ENCODE results near the gene E2F7. TPM values are rescaled to one million over a fixed set of nuclear protein-coding genes. Genes with fewer than 3 reads are reported as not detected.

Gene E2F7
- total and polyA plus RNA-seq, 2 of the 4 experiments (the other 2 are of a cell fraction): 6.0 to 8.1 TPM

- no peak overlapping the region for H3K9ac ChIP-seq (ENCODE audit: low read depth, low read length)
- peaks cover 1% of the 10 kb centered on the region; the same call in 1 of the 2 replicates for H3K36me3 ChIP-seq (ENCODE audit: control insufficient read depth, insufficient read depth, low read length)
- peaks cover 12% of the 10 kb centered on the region for H3K9me1 ChIP-seq (ENCODE audit: insufficient read depth, low read length)
- intact Hi-C loops (cut with micrococcal nuclease): loop anchor here (10.0 kb wide), 1 partner anchor 882 kb away; no protein-coding TSS in a partner anchor
- peak overlapping the region; percentile 42; the same call in 1 of the 2 replicates for H3K18ac ChIP-seq (ENCODE audit: low read depth, low read length)
- peak overlapping the region; percentile 12; the same call in 1 of the 2 replicates for H3K4ac ChIP-seq (ENCODE audit: low read depth, low read length)
- H2BK20ac ChIP-seq (ENCODE audit: low read depth, low read length): peak overlapping the region; percentile 63
- 0 out of 3 replicates have a peak overlapping the region, but pooled peaks have one; percentile 3 for H2BK15ac ChIP-seq (ENCODE audit: low read depth, low read length)
- H4K8ac ChIP-seq (ENCODE audit: low read depth in 2 of 2, low read length in 2 of 2): peak overlapping the region in 1 of 2 experiments; percentile 33; a peak in 1 of 4 replicates
- no peak overlapping the region for H2AK9ac ChIP-seq (replicated peaks; ENCODE audit: low read depth, low read length, poor library complexity)
- no CpG with 5 or more reads among the region's 1 CpG for WGBS, 2 experiments (ENCODE audit: extremely low coverage in 2 of 2, insufficient read length in 1 of 2)
- 0 out of 2 replicates have a peak overlapping the region, but pooled peaks have one; percentile 14 for H4K91ac ChIP-seq (ENCODE audit: insufficient read depth, low read depth, low read length)
- no peaks in the 10 kb centered on the region for H3K27me3 ChIP-seq (ENCODE audit: control insufficient read depth, insufficient read depth, low read length)
- no peaks in the 10 kb centered on the region for H3K9me3 ChIP-seq (ENCODE audit: control insufficient read depth, insufficient read depth, low read length)
- H3K14ac ChIP-seq (replicated peaks; ENCODE audit: low read depth, low read length): peak overlapping the region; percentile 42; the same call in 1 of the 2 replicates
- H3K4me1 ChIP-seq (ENCODE audit: control insufficient read depth, insufficient read depth, low read length): peaks cover 7% of the 10 kb centered on the region; the same call in 1 of the 2 replicates
- H4K5ac ChIP-seq (ENCODE audit: low read depth, low read length): peak overlapping the region; percentile 25; the same call in 1 of the 2 replicates
- DNase-seq (no peak), ATAC-seq (ENCODE audit: low read depth) (no peak)
- H2BK120ac ChIP-seq (ENCODE audit: low read depth, low read length): peak overlapping the region; percentile 56; the same call in 1 of the 2 replicates
- no peak overlapping the region; the same call in 1 of the 2 replicates for H2AK5ac ChIP-seq (ENCODE audit: low read depth, low read length)
- H3K27ac ChIP-seq (ENCODE audit: insufficient read depth, low read length): no peak overlapping the region
- H2AFZ ChIP-seq (replicated peaks; ENCODE audit: low read length, poor library complexity): no peak overlapping the region
- no peaks in the 10 kb centered on the region for H4K20me1 ChIP-seq (ENCODE audit: insufficient read depth, low read length)
- POLR2A ChIA-PET (ENCODE audit: unreplicated experiment): no interaction called here
- TF ChIP-seq POLR2A (IDR thresholded peaks at IDR 0.05; ENCODE audit: low read depth, low read length) (no peak), RCOR1 (IDR thresholded peaks at IDR 0.05; ENCODE audit: insufficient replicate concordance, low read length) (no peak), FOS (IDR thresholded peaks at IDR 0.05; ENCODE audit: low read depth, low read length) (no peak), BHLHE40 (IDR thresholded peaks at IDR 0.05; ENCODE audit: low read depth, low read length) (no peak), MXI1 (IDR thresholded peaks at IDR 0.05; ENCODE audit: borderline replicate concordance, low read depth, low read length) (no peak), RAD21 (IDR thresholded peaks at IDR 0.05; ENCODE audit: low read length) (no peak)
- TF ChIP-seq, protein P1, sequence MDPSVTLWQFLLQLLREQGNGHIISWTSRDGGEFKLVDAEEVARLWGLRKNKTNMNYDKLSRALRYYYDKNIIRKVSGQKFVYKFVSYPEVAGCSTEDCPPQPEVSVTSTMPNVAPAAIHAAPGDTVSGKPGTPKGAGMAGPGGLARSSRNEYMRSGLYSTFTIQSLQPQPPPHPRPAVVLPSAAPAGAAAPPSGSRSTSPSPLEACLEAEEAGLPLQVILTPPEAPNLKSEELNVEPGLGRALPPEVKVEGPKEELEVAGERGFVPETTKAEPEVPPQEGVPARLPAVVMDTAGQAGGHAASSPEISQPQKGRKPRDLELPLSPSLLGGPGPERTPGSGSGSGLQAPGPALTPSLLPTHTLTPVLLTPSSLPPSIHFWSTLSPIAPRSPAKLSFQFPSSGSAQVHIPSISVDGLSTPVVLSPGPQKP (IDR thresholded peaks at IDR 0.05; ENCODE audit: borderline replicate concordance, low read depth, low read length): no peak
- TF ChIP-seq, protein P2, sequence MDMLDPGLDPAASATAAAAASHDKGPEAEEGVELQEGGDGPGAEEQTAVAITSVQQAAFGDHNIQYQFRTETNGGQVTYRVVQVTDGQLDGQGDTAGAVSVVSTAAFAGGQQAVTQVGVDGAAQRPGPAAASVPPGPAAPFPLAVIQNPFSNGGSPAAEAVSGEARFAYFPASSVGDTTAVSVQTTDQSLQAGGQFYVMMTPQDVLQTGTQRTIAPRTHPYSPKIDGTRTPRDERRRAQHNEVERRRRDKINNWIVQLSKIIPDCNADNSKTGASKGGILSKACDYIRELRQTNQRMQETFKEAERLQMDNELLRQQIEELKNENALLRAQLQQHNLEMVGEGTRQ (IDR thresholded peaks at IDR 0.05; ENCODE audit: low read depth, low read length): no peak
- TF ChIP-seq, protein P3, sequence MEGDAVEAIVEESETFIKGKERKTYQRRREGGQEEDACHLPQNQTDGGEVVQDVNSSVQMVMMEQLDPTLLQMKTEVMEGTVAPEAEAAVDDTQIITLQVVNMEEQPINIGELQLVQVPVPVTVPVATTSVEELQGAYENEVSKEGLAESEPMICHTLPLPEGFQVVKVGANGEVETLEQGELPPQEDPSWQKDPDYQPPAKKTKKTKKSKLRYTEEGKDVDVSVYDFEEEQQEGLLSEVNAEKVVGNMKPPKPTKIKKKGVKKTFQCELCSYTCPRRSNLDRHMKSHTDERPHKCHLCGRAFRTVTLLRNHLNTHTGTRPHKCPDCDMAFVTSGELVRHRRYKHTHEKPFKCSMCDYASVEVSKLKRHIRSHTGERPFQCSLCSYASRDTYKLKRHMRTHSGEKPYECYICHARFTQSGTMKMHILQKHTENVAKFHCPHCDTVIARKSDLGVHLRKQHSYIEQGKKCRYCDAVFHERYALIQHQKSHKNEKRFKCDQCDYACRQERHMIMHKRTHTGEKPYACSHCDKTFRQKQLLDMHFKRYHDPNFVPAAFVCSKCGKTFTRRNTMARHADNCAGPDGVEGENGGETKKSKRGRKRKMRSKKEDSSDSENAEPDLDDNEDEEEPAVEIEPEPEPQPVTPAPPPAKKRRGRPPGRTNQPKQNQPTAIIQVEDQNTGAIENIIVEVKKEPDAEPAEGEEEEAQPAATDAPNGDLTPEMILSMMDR (conservative IDR thresholded peaks at IDR 0.05; ENCODE audit: low read depth, low read length): no peak
- peak overlapping the region; percentile 66 for H2BK5ac ChIP-seq (ENCODE audit: low read depth, low read length, poor library complexity, severe bottlenecking)
- no TSS peak for BruUV-seq (replicated peaks)
- CTCF ChIA-PET: no interaction called here
- H3K4me3 ChIP-seq (ENCODE audit: insufficient read depth, low read depth, low read length): no peak overlapping the region
- H3K23ac ChIP-seq (ENCODE audit: low read depth, low read length): peak overlapping the region; percentile 54; the same call in 1 of the 2 replicates
- dilution Hi-C loops (cut with HindIII; ENCODE audit: low sequenced_read_pairs, unreplicated experiment): no loop called here
- H3K79me1 ChIP-seq (ENCODE audit: low read depth in 1 of 2, low read length in 2 of 2): peaks cover 45 to 56% of the 10 kb centered on the region in 2 experiments
- in situ Hi-C loops (cut with MboI; ENCODE audit: low sequenced_read_pairs): loop anchor here (10.0 to 25.0 kb wide), 2 partner anchors 622 to 875 kb away; no protein-coding TSS in a partner anchor
- H3K56ac ChIP-seq (ENCODE audit: extremely low read depth, insufficient read depth, low read length): no peak overlapping the region
- H3K4me2 ChIP-seq (ENCODE audit: low read depth, low read length): peak overlapping the region; percentile 68; the same call in 1 of the 2 replicates
Measured at GRCh38 chr12:77062396-77062795, 3.0 kb downstream of the E2F7 start.

All from IMR-90 (cell line).